Fibroblast of upper back skin (primary cell): Measurements from ENCODE around the gene THRSP.
A peak's percentile ranks its signal among the peaks of the same experiment; 100 is the strongest.

Experiments used
- DNase-seq: peaks from one replicate; pipeline ENCODE4 v3.0.0-alpha.2; 2013

THRSP gene

DNA sequence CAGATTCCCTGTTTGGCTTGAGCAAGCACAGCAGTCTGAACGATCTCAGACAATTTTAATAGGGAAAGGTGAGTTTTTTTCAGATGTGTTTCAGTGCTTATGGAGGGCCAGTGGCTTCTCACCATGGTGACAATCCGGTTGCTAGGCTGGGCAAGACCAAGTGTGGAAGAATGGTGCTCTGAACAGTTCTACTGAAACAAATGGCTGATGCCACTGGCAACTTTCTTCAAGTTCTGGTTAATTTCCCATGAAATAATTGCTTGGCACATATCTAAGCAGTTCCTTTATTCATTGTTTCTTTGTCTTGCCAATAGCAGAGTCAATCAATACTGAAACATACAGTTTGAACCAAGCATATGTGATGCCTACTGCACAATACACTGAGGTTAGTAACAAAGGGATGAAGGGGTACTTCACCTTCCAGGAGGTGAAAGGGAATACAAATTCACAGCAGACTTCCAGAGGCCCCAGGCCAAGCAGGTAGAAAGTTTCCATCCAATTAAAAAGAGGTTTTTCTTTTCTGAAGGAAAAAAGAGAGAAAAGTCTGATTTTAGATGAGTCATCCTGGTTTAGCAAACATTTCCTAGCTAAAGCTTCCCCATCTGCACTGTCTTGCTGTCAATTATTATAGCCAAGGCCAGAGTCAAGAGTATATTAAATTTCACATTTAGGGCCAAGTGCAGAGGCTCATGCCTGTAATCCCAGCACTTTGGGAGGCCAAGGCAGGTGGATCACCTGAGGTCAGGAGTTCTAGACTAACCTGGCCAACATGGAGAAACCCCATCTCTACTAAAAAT lies 37.2 kb downstream of the THRSP start:
- DNase-seq = no peak

DNA sequence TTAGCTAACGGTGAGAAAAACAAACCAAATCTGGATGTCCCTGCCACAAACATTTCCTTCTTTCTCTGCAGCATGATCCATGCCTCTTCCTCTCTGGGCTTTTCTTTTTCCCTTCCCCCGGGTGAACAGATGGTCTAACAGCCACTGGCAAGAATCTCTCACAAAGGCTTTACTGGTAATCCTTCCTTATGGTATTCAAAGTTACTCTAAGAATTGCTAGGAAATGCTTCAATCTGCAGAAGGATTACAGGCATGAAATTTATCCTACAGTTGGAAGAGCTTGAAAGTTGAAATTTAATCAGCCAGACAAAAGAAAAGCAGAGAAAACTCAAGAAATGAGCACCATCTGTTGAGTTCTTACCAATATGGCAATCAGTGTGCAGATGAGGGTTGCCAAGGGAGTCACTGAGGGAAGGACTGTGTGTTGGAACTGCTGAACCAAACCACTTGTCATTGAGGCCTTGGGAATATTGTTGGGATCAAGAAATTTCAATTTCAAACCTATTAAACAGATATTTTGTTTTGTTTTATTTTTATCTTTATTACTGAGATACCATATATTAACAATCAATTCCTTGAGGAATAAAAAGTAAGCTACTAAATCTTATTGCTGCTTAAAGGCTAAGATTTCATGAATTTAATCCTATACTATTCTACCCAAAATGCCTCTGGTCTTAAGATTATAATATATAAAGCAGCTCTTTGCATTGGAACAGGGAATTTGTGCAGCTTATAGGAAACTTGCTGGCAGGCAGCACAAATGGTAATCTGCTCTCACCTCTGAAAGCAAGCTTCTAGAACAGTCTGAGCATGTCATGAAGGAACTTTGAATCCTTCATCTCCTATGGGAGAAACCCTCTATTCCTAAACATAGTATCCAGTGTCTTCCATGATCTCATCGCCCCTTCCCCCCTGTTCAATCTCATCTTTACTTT lies 45.7 kb downstream of the THRSP start:
- no peak for DNase-seq

DNA sequence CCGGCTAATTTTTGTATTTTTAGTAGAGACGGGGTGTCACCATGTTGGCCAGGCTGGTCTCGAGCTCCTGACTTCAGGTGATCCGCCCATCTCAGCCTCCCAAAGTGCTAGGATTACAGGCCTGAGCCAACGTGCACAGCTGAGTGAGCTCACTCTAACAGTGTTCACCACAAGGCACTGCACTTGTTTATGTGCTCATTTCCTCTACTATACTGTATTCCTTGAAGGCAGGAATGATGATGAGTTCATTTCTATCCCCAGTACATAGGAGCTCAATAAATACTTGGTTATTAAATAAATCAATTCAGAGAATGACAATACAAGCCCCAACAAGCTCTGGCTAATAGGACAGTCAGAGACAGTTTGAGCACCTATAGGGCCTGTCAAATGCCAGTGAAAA lies 46.7 kb downstream of the THRSP start:
- no peak for DNase-seq

- DNase-seq = peak; percentile 26
Observed at GRCh38 chr11:78110830-78111229, 47.2 kb downstream of the THRSP start.

DNA sequence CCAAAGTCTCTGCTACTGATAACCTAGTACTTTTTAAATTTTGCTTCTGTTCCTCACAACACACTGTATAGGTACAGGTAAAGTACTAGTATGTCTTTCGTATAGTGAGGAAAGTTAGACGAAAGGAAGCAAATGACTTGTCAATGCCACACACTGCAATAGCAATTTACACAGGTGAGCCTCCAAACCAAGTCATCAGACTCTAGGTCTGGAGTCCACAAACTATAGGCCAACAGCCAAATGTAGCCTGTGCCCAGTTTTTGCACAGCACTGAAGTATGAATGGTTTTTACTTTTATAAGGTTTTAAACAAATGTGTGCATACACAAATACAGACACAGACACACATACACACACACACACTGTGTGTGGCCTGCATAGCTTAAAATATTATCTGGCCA lies 47.6 kb downstream of the THRSP start:
- DNase-seq = no peak

DNA sequence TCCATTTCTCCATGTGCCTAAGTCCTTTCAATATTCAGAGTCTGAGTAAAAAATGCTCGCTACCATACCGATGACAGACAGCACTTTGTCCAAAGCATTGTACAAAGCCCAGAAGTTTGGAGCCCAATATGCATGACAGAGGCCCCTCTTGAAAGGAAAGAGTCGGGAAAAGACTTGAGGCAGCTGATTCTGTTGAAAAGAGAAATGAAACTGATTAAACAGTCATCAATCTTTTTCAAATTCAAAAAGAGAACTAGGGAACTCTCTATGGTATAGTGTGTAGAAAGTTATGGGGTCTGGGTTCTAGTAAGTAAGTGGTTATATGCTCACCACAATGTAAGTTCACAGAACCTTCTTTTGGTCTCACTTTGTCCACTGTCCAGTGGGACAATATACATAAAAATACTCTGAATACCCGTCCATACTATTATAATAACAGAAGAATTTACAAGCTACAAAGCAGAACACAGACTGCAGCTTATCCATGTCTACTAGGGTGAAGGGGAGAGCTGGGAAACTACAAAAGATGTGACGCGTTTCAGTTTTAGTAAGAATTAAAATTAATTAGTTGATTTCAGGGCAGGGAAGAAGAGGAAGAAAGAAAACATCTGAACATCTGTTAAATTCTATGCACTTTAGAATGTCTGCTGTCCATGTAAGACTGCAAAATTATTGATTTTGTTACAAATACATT lies 49.1 kb downstream of the THRSP start:
- no peak for DNase-seq
